NCI-H82 (cell line): ENCODE measurements around the gene MYLIP.

ENCODE experiments used
- DNase-seq: peaks from one replicate; lab custom pipeline; 2025; lab: John Stamatoyannopoulos, UW

The MYLIP gene

GRCh38 chr6:16106991-16107787 is 21.7 kb upstream of the MYLIP start:
- DNase-seq = no peak

- no peak for DNase-seq
Measured at GRCh38 chr6:16108419-16108818, 20.5 kb upstream of the MYLIP start.

GRCh38 chr6:16108921-16109658 is 19.8 kb upstream of the MYLIP start:
- DNase-seq = no peak

- no peak for DNase-seq
Measured at GRCh38 chr6:16109659-16110305, 19.1 kb upstream of the MYLIP start.

- DNase-seq = no peak
Measured at GRCh38 chr6:16118825-16119224, 10.1 kb upstream of the MYLIP start.

- peak; percentile 45 for DNase-seq
Measured at GRCh38 chr6:16121339-16121738, 7.5 kb upstream of the MYLIP start.

GRCh38 chr6:16122197-16122596 is 6.7 kb upstream of the MYLIP start:
- no peak for DNase-seq

GRCh38 chr6:16124198-16125180 is 4.4 kb upstream of the MYLIP start:
- peak; percentile 37 for DNase-seq

- no peak for DNase-seq
Measured at GRCh38 chr6:16126056-16126455, 2.8 kb upstream of the MYLIP start.

- DNase-seq = no peak
Measured at GRCh38 chr6:16126861-16127260, 2.0 kb upstream of the MYLIP start.

GRCh38 chr6:16127471-16127870 is 1.4 kb upstream of the MYLIP start:
- no peak for DNase-seq

- peak; percentile 47 for DNase-seq
Measured at GRCh38 chr6:16129623-16130401, 926 bp downstream of the MYLIP start.

- peak; percentile 43 for DNase-seq
Measured at GRCh38 chr6:16130437-16130891, 1.6 kb downstream of the MYLIP start.

GRCh38 chr6:16130932-16131387 is 2.1 kb downstream of the MYLIP start:
- DNase-seq = peak; percentile 31

GRCh38 chr6:16132909-16133308 is 4.0 kb downstream of the MYLIP start:
- DNase-seq = peak; percentile 22

GRCh38 chr6:16134430-16134829 is 5.5 kb downstream of the MYLIP start:
- DNase-seq = no peak

- no peak for DNase-seq
Measured at GRCh38 chr6:16135066-16135465, 6.2 kb downstream of the MYLIP start.

GRCh38 chr6:16136091-16136490 is 7.2 kb downstream of the MYLIP start:
- no peak for DNase-seq

- DNase-seq = no peak
Measured at GRCh38 chr6:16136621-16137450, 8.0 kb downstream of the MYLIP start.

- no peak for DNase-seq
Measured at GRCh38 chr6:16137451-16137801, 8.5 kb downstream of the MYLIP start.
